Stimulated activated CD4-positive, alpha-beta T cell treated with anti-CD3 and anti-CD28 coated beads, Interleukin-1b, Interleukin-23, amount 100 ng/mL, for 4 hours (primary cell): Measurements from ENCODE around the gene UBAP2.
"Not testable (repeated sequence)": the region's sequence is repeated elsewhere in the genome, so short reads cannot be mapped to it uniquely, and the experiment has no call there.

Experiments used
- DNase-seq, 2 donors: peaks; one replicate each; pipeline ENCODE4 v3.0.0-alpha.2; 2020; ENCODE audit warnings: low read depth in 2 of 2

The UBAP2 gene

DNA sequence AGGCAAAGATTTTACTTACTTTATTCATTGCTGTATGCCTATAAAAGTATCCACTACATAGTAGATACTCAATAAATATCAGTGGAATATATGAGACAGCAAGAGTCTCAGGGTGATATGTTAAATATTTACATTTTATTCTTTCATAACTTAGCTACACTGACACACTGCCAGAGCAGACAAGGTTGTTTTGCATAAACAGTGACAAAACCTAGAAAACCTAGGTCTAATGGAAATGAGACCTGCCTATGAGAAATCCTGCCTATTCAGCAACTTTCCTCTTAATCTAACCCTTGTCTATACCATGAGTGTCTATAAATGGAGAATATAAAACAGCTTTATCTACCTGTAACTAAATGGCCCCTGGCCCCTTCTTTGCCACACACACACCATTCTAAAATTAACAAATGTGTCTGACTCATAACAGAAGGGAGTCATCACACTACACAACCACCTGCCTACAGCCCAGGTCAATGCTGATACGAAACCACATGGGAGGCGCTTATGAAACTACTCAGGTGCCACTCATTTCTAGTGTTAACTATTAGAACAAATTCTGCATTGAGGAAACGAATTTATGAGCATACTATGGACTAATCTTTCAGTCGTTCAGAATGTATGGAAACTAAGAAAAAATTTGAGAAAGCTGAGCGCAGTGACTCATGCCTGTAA is 60.3 kb downstream of the UBAP2 start:
- peak in 1 of 2 donors; percentile 5 for DNase-seq

DNA sequence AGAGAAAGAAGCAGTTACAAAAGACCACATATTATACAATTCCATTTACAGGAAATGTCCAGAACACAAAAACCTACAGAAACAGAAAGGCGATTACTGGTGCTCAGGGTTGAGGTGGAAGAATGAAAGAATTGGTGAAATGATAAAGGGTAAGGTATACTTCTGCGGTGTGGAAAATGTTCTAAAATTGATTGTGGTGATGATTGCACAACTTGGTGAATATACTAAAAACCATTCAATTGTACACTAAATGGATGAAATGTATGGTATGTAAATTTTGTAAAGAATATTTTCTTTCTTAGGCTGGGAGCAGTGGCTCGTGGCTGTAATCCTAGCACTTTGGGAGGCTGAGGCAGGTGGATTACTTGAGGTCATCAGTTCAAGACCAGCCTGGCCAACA is 72.3 kb downstream of the UBAP2 start:
- no peak for DNase-seq

GRCh38 chr9:33972698-33973097 is 76.0 kb downstream of the UBAP2 start:
- no peak for DNase-seq

GRCh38 chr9:33964086-33964768 is 84.5 kb downstream of the UBAP2 start:
- no peak for DNase-seq

- DNase-seq: not testable (repeated sequence)
These were observed 86.2 kb downstream of the UBAP2 start for GRCh38 chr9:33962468-33962867.

DNA sequence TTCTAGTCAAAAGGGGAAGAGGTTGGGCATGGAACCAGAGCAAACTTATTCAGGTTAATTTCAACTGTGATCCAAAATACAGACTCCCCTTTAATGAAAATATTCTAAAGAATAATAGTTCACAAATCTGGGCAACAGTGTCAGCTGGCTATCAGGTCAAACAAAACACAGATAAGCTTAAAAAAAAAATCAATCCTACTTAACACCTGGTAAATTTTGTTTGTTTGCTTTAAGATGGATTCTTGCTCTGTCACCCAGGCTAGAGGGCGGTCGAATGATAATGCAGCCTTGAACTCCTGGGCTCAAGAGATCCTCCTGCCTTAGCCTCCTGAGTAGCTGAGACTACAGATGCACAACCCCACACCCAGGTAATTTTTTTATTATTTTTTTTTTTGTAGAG is 89.0 kb downstream of the UBAP2 start:
- DNase-seq: no peak

DNA sequence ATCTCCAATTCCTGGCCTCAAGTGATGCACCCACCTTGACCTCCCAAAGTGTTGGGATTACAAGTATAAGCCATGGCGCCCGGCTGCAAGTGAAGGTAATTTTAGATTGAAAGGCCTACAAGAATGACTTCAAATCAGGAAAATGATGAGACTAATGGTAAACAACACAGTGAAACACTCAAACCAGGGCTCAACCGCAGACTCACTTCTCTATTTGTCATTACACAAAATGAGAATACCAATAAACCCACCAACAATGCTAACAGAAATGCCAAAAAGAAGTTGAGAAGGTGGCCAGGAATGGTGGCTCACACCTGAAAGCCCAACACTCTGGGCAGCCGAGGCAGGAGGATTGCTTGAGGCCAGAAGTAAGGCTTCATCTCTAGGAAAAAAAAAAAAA is 92.1 kb downstream of the UBAP2 start:
- no peak for DNase-seq

DNA sequence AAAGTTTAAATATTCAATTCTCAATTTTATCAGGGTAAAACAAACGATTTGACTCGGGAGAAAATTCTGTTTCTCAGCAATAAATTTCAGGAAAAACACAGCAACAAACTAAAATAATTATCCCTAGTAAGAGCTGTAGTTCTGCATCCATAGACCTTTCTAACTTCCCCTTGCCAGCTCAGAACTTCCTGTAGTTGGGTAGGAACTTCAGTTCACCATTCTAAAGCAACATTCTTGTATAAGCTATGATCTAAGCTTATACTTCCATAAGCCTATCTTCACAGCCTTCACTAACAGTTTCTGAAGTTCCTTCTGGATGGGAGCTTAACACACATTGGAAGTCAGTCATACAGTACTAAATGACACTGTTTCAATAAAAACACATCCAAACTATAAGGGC is 96.6 kb downstream of the UBAP2 start:
- DNase-seq: no peak

GRCh38 chr9:33950371-33950770 is 98.3 kb downstream of the UBAP2 start:
- no peak for DNase-seq

- no peak for DNase-seq
These were observed 101.7 kb downstream of the UBAP2 start for GRCh38 chr9:33946779-33947535.

DNA sequence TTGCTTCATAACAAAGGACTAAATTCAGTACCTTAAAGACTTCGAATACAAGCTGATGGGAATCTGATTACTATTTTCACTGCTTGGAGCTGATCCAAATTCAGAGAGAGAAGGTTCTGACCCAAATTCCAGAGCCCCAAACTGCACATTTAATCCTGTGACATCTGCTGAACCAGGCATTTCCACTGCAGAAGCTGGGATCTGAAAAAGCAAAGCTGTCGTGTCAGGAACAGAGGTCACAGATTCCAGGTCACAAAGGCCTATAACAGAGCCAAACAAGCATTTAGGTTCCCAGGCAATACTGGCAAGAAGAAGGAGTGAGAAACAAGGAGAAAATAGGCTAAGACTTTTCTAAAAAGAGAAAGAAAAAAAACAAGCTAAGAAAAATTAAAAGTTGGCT is 105.3 kb downstream of the UBAP2 start:
- no peak for DNase-seq

- DNase-seq: no peak
These were observed 106.1 kb downstream of the UBAP2 start for GRCh38 chr9:33942471-33943083.

GRCh38 chr9:33939924-33940874 is 108.5 kb downstream of the UBAP2 start:
- DNase-seq: no peak

DNA sequence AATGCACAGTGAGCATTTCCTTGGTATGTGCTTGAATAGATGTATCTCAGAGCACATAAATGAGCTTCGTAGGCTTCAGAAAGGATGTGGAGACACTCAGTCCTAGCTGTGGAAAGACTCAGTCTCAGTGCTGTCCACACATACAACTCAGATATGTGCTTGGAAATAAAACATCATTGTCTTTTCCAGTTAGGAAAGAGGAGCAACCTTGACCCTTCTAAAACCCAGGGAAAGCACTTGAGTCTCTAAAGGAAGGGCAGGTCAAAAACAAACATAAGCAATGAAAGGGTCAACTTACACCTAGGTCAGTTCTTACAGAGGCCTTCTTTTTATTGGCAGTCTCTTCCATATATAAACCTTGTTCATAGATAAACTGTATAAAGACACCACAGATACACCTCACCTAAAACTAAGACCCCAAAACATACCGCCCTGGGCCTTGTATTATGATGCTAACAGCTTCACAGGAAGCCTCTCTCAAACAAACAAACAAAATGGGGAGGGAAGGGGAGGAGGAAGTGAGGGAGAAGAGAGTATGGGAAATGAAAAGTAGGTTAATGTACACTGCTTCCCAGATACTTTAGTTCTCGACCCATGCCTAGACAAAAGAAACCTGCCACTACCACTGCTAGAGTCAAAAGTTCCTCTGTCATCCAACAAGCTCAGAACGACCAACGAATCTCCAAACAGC is 114.4 kb downstream of the UBAP2 start:
- DNase-seq: no peak

DNA sequence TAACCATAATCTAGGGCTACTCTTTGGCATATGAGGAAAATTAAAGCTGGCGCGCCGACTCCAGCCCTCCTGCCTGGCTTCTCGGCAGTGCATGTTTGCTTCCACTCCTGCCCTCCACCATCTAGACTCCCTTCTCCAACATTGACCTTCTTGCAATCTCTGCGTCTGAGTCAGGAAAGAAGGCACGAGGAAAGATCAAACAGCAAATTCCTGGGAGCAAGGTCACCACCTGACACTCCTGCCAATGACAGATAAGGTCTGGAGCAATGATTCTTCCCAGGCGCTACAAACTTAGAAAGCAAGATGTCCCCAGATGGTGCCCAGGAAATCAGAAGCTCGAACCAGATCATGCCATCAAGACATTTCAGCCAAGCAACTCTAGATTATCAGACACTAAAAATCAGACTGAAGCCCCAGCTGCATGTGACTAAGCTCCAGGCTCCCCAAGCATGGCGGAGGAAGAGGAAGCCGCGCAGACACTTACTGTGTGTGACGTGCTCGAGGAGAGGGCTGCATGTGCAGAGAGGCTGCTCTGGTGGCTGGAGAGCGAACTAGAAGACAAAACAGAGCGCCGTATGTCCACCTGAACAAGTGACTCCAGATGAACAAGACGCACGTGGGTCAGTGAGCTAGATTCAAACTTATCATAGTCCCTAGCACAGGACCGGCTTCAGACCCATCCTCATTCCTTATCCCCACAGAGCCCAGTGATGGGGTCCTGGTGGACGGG is 116.4 kb downstream of the UBAP2 start:
- DNase-seq: no peak

DNA sequence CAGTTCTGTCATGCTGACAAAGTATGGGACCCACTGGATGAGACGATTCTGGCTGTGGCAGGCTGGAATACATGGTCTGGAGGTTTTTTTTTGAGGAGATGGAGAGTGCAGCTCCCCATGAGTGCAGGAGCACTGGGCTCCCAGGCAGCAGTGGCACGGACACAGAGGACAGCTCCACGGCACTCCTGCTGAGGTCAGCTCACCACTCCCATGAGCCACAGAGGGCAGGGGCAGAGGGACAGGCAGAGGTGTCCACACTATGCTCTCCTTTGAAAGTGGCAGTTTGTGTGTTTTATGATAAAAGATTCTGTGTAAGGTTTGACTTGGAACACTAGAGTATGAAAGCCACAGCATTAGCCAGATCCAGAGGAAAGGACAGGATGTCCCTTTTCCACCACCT is 117.4 kb downstream of the UBAP2 start:
- DNase-seq: no peak

- no peak for DNase-seq
These were observed 121.0 kb downstream of the UBAP2 start for GRCh38 chr9:33927694-33928093.

DNA sequence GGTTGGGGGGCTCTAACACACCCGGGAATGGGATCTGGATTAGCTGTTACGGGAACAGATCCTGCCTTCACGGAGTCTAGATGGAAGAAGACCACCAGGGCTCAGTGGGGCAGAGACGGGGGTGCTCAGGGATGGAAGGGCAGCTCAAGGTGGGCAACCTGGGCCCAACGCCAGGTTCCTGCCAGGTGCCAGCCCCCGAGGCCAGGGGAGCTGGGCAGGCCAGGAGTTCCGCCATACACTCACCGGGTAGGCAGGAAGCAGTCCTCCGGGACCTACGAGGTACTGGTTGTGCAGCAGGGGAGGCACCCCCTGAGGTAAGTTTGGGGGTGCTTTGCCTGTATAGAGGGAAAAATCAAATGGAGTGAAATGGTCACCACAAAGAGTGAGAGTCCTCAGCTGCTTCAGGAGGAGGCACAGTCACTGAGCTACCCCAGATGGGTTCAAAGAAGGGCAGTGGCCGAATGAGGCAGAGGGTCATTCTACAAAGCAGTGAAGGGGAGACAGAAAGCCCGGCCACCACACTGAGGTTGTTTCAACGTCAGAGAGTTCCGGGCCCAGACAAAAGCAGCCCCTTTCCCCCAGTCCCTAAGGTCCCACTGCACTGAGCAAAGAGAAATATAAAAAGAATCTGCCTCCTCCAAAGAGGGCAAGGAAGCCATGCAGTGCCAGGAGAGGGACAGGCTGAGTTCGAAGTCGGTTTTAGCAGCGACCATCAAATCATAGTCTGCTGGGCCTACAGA is 121.8 kb downstream of the UBAP2 start:
- DNase-seq: no peak
